Activated CD4-positive, alpha-beta T cell treated with anti-CD3 and anti-CD28 coated beads, Interleukin-2, amount 50 U/mL, for 4 hours (primary cell): ENCODE data around the gene MTCH1.
"Not testable (repeated sequence)": the region's sequence is repeated elsewhere in the genome, so short reads cannot be mapped to it uniquely, and the experiment has no call there.

Experiments
- DNase-seq, 2 experiments: peaks; one replicate each; pipeline ENCODE4 v3.0.0-alpha.2; 2020

Gene MTCH1

DNA sequence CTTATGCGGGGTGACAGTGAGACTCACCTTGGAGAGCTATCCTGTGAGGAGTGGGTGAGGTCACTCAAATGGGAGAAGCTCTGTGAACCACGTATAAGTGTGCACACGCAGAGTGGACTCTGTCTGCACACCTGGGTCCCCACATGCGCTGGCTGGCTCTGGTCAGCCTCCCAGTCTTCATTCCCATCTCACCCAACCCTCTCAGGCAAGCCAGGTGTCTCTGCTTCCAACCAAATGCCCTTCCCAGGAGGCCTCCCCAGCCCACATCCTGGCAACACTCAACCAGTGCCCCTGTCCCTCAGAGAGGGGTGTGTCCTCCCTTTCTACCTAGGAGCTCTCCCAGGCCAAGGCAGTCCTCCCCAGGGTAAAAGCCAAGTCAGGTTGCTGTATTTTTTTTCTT, 39.5 kb downstream of the MTCH1 start:
- DNase-seq: no peak

DNA sequence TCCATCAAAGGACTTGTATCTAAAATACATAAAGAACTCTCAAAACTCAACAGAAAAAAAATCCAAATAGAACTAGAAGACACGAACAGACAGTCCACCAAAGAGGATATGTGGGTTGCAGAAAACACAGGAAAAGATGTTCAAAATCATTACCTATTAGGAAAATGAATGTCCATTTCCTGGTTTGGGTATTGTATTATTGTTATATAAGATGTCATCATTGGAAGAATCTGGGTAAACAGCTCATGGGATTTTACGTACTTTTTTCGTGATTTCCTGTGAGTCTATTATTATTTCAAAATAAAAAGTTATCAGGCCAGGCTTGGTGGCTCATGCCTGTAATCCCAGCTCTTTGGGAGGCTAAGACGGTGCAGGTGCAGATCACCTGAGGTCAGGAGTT, 40.7 kb downstream of the MTCH1 start:
- no peak for DNase-seq

DNA sequence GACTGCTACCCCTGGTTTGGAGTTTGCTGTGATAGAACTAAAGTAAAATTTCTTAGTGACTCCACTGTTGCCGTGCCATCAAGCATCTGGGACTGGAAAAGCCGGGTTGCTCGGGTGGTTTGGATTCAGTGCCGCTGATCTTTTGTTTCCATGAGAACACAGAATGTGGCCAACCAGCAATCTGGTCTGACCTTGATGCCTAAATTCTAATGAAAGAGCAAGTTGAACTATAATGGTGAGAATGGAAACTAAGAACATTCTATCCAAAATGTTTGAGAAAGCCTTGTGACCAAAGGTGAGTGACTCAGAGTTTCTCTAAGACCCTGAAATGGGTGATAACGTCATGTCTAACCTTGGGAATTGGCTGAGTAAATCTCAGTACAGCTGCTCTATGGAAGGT, 41.3 kb downstream of the MTCH1 start:
- DNase-seq: no peak

DNA sequence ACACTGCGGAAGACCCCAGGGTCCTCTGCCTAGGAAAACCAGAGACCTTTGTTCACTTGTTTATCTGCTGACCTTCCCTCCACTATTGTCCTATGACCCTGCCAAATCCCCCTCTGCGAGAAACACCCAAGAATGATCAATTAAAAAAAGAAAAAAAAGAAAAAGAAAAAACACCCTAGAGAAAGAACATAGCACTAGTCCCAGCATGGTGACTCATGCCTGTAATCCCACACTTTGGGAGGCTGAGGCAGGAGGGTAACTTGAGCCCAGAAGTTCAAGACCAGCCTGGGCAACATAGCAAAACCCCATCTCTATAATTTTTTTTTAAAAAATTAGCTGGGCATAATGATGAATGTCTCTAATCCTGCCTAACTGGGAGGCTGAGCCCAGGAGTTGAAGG, 43.7 kb downstream of the MTCH1 start:
- DNase-seq: not testable (repeated sequence)

DNA sequence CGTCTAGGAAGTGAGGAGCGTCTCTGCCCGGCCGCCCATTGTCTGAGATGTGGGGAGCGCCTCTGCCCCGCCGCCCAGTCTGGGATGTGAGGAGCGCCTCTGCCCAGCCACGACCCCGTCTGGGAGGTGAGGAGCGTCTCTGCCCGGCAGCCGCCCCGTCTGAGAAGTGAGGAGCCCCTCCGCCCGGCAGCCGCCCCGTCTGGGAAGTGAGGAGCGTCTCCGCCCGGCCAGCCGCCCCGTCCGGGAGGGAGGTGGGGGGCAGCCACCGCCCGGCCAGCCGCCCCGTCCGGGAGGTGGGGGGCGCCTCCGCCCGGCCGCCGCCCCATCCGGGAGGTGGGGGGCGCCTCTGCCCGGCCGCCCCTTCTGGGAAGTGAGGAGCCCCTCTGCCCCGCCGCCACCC, 44.4 kb downstream of the MTCH1 start:
- DNase-seq: not testable (repeated sequence)

DNA sequence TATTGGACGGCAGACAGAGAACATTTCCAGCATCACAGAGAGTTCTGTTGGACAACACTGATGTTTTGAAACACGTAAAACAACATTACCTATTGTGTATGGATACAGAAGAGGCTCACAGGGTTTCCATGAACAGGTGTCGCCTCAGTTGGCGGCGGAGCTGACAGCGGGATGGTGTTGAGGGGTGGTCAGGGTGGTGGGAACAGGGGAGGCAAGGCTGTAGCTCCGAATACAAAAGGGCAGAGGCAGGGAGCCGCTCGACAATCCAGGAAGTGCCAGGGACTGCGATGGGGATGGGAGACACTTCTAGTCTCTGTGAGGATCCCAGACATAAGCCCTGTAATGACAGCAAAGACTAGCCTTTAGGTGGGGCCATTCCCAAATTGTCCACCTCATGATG, 46.0 kb downstream of the MTCH1 start:
- no peak for DNase-seq

DNA sequence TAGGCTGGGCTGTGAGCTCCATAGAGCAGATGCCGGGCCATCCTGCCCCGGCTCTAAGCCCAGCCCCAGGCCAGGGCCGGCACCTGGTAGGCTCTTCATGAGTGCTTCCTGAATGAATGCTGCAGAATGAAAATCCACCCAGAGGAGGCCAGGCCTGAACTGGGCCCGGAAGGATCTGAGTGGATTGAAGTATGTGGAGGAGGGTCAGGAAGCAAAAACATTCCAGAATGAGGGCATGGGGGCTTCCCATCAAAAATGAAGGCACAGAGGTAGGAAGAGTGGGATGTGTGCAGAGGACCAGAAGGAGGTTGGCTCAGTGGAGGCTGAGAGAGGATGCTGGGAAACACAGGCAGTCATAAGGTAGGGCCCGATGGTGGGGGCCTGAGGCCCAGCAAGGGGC, 47.0 kb downstream of the MTCH1 start:
- DNase-seq: not testable (repeated sequence)

DNA sequence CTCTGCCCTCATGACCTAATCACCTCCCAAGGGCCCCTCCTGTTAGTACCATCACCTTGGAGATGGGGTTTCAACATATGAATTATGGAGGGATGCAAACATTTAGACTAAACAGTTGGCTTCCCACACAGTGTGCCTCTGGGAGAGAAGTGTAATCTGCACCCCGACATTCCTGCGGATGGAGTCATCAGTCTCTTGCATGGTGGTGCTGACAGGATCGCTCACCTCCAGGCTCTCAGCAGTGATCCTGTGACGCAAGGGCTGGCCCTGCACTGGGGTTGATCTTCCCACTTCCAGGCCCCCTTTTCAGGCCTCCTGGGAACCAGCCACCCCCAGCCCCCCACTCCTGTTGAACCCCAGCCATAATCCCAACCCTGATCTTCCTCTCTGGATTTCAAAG, 47.5 kb downstream of the MTCH1 start:
- DNase-seq: no peak

DNA sequence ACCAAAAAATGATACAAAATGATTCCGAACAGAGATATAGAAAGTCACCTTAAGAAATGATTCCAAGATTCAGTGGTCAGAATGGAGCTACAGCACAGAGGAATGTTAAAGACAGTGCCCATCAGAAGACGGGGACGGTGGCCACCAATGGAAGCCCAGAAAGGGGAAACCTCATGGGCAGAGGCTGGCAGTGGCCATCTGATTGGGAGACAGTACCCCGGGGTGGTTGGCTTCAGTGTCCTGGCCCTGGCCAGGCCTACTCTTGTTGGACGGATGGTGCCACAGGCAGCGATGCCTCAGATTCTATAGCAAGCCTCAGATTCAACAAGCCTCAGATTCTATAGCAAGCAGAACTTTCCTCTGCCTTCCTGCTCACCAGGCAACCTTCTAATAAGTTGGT, 48.1 kb downstream of the MTCH1 start:
- DNase-seq: no peak

DNA sequence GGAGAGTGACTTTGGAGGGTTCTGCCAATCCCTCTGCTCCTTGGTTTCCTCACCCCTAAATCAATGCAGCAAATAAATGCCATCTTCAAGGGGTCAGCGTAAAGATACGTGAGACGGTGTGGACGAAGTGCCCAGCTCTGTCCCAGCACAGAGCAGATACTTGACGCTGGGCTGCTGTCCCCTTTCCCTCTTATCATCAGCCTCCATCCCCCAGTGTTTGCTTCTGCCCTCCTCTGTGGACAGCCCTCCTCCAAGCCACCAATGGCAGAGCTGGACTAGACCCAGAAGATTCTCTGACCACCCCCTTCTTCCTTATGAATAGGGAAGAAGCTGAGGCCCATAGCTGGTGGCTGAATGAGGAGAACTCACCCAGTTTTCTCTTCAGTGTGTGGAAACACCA, 49.2 kb downstream of the MTCH1 start:
- DNase-seq: no peak

DNA sequence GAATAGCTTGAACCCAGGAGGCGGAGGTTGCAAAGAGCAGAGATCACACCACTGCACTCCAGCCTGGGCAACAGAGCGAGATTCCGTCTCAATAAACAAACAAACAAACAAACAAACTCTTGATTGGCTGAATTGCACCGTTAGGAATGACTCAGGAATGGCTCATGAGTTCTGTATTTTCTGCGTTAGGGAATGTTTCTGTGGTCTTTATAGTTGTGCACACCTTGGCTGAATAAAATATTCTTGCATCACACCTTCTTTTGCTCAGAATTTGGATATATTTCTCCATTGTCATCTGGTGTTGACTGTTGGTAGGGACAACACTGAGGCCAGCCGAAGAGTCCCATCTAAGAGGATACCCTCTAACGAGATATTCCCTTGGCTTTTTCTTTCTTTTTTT, 51.1 kb downstream of the MTCH1 start:
- DNase-seq: no peak

DNA sequence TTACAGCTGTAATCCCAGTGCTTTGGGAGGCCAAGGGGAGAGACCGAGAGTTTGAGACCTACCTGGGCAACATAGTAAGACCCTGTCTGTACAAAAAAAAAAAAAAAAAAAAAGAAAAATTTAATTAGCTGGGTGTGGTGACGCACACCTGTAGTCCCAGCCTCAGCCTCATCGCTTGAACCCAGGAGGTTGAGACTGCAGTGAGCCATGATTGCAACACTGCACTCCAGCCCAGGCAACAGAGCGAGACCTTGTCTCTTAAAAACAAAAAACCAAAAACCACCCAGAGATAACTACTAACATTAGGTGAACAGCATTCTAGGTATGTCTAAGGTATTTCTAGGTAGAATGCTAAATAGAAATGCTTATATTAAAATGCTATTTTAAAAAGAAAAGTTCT, 52.5 kb downstream of the MTCH1 start:
- DNase-seq: no peak

DNA sequence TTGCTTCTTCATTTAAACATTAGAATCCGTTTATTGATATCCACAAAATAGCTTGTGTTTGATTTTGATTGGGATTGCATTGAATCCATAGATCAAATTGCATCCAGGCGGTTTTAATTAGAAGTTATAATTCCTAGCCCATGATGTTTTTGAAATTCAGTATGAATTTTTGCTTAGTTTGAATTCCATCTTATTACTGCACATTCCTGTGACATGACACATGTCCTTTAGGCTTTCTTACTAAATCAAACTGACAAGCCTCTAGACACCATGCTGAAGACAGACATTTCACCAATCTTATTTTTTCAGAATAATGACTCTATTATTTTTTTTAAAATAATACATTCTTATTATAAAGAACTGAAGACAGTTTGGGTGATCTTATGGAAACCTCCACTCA, 52.9 kb downstream of the MTCH1 start:
- no peak for DNase-seq

DNA sequence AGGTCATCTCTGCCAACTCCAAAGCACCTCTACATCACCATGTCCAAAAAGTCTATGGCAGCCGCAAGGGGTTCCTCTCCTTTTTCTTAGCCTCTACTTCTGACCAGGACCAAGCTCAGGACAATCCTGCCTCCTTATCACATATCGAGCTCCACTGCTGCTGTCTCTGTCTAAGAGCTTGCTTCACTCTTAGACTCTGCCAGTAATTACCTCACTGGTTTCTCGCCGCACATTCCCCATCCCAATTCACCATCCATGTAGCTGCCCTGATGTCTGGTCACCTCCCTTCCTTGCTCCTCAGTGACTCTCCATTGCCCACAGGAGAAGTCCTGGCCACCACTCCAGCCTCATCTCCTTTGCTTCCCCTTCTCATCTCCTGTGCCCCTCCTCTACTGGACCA, 55.5 kb downstream of the MTCH1 start:
- no peak for DNase-seq

DNA sequence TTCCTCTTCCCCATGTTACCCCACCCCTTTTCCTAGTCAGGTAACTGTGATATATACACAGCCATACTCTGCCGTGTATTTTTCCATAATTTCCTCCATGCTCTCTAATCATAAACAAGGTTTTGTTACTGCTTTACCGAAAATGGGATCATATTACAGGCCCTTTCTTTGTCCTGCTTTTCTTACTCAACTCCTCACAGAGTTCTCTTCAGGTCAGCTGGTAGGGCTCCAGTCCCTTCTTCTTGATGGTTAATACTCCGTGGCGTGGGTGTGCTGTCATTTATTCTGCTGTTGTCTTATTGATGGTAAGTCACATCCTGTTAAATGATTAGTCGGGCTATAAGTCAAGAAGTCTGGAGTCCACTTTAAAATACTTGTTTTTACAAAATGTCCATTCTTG, 56.4 kb downstream of the MTCH1 start:
- no peak for DNase-seq

DNA sequence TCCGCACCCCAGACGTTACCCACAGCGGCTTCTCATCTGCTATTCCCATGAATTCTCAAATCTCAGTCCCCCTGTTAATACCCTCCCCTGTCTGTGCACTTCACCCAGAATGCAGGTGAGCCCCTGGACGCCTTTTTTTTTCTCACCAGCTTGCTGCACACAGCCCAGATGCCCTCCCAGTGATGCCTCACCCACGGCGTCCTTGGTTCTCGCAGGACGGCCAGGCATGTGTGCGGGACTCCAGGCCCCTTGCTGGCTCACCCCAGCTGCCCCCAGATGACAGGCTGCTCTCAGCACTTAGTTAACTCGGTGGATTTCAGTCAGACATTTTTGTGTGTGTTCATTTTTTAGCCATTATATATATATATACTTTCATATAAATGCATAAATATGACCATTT, 56.8 kb downstream of the MTCH1 start:
- no peak for DNase-seq

DNA sequence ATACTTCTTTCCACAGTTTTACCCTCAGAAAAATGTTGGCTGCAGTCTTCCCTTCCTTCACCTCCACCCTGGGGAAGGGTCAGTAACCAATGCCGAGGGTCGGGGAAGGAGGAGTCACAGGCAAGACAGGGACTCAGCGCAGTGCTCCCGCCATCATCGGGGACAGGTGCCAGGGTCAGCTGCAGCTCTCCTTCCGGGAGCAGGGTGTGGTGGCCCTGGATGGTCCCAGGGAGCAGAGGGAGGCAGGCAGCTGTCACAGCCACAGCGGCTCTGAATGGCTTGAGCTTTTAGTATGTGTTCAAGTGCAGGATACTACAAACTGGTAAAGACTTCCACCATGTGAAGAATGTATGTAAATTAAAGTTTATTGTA, 57.5 kb downstream of the MTCH1 start:
- DNase-seq: no peak

DNA sequence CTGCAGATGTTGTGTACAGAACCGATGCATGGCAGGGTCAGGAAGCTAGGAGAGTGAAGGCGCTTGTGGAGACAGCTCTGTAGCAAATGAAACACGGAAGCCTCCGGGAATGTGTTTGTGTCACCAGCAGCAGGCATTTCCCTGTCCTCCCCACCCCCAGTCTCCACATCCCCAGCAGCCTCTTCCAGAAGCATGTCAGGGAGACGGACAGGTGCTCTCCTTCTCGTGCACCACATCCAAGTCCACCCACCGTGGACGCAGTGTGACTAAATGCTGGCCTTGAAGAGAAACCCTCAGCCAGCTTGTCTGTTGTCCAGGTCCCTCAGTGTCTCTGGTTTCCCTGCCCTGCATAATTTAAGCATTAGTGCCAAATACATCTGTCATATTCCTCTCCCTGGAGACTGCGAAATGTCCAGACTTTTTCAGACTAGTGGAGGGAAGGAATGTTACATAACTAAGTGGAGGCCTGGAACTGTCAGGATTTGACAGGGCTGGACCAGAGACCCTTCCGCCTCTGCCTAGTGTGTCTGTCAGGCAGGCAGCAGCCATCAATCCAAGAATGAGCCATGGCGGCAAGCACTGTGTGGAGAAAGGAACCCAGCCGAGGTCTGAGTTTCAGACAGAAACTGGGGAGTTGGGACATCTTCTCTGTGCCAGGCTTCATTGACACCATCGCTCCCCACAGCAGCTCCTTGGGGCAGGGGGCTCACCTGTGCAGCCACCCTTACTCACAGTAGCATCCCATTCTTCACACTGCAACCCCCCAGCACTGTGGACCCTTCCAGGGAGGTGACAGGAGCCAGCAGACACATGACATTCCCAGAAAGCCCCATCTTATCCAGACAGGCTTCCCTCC, 58.1 kb downstream of the MTCH1 start:
- no peak for DNase-seq

DNA sequence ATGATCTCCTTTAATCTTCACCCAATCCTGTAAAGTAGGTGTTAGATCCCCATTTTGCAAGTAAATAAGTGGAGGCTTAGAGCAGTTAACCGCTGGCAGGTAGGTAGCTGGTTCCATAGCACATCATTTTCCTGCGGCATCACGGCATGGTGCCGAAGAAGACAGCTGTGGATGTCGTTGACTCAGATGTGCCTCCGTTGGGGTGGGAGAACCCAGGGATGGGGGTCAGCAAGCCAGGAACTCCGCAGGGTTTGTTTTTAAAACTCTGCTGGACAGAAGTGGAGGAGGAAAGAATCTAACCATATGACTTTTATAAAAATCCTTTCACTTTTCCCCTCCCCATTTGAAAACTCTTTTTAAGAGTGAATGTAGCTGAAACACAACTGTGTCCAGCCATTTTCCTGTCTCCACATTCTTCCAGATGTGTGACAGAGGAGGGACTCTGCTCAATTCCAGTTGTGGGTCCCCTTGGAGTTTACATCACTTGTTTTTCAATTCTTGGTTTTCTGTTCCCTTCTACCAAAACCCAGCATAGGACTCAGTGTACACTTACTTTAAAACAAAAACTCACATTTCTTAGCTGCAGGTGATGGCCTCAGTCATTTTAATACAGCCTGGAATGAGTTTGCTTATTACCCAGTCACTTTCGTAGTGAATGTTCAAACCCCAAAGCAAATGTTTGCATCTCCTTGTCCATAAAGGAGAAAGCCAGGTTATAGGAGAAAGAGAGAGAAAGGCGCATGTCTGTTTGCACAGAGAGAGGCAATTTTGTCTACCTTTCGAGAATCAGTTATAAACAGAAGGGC, 59.1 kb downstream of the MTCH1 start:
- DNase-seq: no peak

DNA sequence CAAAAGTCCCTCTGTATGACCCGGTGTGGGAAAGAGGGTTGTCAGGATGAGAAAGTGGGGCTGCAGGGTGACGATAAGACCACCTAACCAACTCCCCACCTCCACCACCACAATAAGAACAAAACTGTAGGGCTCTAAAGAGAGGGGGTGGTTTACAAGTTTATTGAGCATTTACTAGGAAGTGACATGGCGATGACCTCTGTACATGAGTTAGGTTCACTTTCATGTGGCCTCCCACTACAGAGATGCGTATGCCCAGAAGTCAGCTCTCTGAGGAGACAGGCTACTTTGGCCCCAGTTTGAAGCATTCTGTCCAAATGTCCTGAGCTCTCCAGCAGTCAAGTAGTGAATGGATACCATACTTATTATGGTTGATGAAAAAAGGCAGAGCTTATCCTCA, 60.2 kb downstream of the MTCH1 start:
- no peak for DNase-seq

DNA sequence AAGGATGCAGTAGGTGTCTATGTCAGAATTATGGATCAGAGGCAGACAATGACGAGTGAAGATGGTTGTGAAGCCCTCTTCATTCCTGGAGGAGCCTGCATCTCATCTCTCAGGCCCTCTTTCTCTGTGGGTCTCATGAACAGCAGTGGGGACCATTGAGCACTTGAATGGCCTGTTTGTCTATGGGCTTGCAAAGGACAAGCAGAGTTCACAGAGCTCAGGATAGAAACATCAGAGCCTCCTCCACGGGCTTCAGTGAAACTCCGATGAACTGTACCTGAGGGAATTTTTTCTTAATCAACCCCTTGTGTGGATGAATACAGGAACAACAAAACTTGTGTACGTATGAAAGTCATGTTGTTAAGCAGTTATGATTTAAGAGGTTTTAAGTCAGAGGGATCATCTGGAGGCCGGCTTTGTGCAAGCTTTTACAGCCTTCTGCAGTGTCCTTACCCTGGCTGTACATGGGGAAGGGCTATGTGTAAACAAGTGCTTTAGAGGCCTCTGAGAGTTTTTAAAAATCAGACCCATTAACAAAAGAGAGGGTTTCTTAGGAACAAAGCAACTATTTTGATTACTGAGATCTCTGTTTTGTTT, 61.1 kb downstream of the MTCH1 start:
- DNase-seq: no peak

DNA sequence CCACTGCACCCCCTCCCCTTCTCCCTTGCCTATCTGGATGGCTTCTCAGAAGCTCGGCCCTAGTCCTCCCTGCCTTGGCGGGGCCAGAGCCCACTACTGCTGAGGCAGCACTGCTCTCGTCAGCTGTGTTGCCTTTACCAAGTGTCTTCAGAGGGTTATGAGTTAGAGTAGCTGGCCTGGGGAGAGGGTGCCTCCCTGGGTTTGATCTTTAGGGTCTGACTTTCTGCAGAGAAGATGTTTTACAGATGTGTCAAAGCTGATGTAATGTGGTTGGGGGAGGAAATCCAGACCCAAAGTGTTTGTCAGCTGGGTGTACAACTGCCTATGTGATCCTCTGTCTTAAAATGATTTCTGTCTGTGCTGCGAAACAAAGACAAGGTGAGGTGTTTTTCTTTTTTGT, 61.9 kb downstream of the MTCH1 start:
- no peak for DNase-seq

DNA sequence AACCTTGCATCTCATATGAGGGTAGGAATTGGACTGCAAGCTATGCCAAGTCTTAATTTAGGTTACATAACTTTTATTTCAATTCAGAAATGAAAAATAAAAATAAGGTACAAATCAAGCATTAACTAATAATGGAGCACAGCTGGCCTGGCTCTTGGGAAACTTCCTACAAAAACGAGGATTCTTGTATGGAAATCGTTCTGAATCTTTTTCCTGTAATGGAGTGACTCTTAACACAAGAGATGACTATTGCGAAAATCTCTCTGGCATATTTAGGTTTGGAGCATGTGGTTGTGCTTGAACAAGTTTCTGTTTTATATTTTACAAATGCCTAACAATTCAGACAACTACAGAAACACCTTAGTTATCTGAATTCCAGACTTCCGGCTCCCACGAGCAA, 65.5 kb downstream of the MTCH1 start:
- DNase-seq: no peak

DNA sequence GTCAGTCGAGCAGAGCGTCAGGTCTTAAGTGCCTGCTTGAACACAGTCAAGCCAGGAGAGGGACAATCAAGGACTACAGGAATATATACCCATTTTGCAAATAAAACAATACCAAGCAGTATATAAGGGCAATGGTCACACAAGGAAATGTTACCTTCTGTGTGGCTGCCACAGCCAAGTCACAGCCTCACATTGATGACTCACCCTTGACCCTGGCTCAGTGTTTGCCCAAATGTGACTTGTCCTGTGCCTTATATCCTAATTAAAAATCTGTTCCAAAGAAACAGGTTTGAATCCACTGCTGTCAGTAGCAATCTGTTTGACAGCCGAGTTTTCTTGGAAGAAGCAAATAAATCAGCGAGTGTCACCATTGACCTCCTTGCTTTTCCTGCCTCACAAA, 65.9 kb downstream of the MTCH1 start:
- DNase-seq: no peak
